GM12878 (cell line): ENCODE measurements around the gene SLC16A6. TPM values are rescaled to one million over a fixed set of nuclear protein-coding genes. Genes with fewer than 3 reads are reported as not detected.
A peak's percentile ranks its signal among the peaks of the same experiment; 100 is the strongest.

Experiments used
- BACH1 ChIP-seq: fragments of 450-650 bp; IDR thresholded peaks from 2 replicates; pipeline ENCODE4 v1.6.1; 2017; ENCODE audit warnings: mild to moderate bottlenecking, borderline replicate concordance
- CBFB ChIP-seq: IDR thresholded peaks from 2 replicates; pipeline ENCODE4 v1.6.1; 2016; ENCODE audit warnings: antibody characterized with exemption, low read depth
- ESRRA ChIP-seq: IDR thresholded peaks from 2 replicates; pipeline ENCODE4 v1.6.1; 2012; ENCODE audit warnings: mild to moderate bottlenecking, low read length, improper control_type of control experiment
- ETV6 ChIP-seq, 2 experiments: fragments of 450-650 bp in 1 of 2; IDR thresholded peaks in 1 of 2; conservative IDR thresholded peaks in 1 of 2; 2 replicates each; pipeline ENCODE4 v1.6.1; 2014; ENCODE audit warnings: antibody characterized with exemption in 1 of 2, borderline replicate concordance in 1 of 2, low read depth in 1 of 2, mild to moderate bottlenecking in 1 of 2, moderate library complexity in 1 of 2
- FOS ChIP-seq: IDR thresholded peaks from 3 replicates; pipeline ENCODE4 v1.6.1; 2011; ENCODE audit warnings: borderline replicate concordance; ENCODE audit not compliant: insufficient read length; ENCODE audit errors: extremely low read depth
- HCFC1 ChIP-seq: fragments of 150-350 bp; IDR thresholded peaks from 2 replicates; pipeline ENCODE4 v1.6.1; 2014; ENCODE audit warnings: low read length
- IRF5 ChIP-seq: fragments of 450-650 bp; IDR thresholded peaks from 2 replicates; pipeline ENCODE4 v1.6.1; 2017; ENCODE audit warnings: borderline replicate concordance
- MEF2A ChIP-seq: IDR thresholded peaks from 2 replicates; pipeline ENCODE4 v1.6.1; 2011; ENCODE audit warnings: low read depth, mild to moderate bottlenecking, low read length, moderate library complexity; ENCODE audit not compliant: insufficient read depth
- MYC ChIP-seq: IDR thresholded peaks from 2 replicates; pipeline ENCODE4 v1.6.1; 2011; ENCODE audit warnings: mild to moderate bottlenecking, low read length, moderate library complexity, inconsistent platforms; ENCODE audit not compliant: insufficient read depth, insufficient replicate concordance, insufficient read length, severe bottlenecking
- NFYB ChIP-seq: IDR thresholded peaks from 2 replicates; pipeline ENCODE4 v1.6.1; 2011; ENCODE audit warnings: low read depth, mild to moderate bottlenecking, low read length, improper control_type of control experiment, moderate library complexity; ENCODE audit not compliant: insufficient read depth
- NKRF ChIP-seq: fragments of 450-650 bp; conservative IDR thresholded peaks from 2 replicates; pipeline ENCODE4 v1.6.1; 2017; ENCODE audit warnings: mild to moderate bottlenecking, moderate library complexity
- NR2F1 ChIP-seq: fragments of 450-650 bp; conservative IDR thresholded peaks from 2 replicates; pipeline ENCODE4 v1.6.1; 2017; ENCODE audit warnings: mild to moderate bottlenecking
- PML ChIP-seq: IDR thresholded peaks from 2 replicates; pipeline ENCODE4 v1.6.1; 2012; ENCODE audit warnings: low read length, inconsistent platforms
- RCOR1 ChIP-seq: conservative IDR thresholded peaks from 2 replicates; pipeline ENCODE4 v1.6.1; 2012; ENCODE audit warnings: low read depth, low read length, improper control_type of control experiment
- RELA ChIP-seq: fragments of 450-650 bp; IDR thresholded peaks from 2 replicates; pipeline ENCODE4 v1.8.0; 2014; ENCODE audit warnings: borderline replicate concordance; ENCODE audit not compliant: partially characterized antibody
- RFX5 ChIP-seq: IDR thresholded peaks from 2 replicates; pipeline ENCODE4 v1.6.1; 2011; ENCODE audit warnings: low read depth, low read length, improper control_type of control experiment
- SREBF2 ChIP-seq: IDR thresholded peaks from 2 replicates; pipeline ENCODE4 v1.6.1; 2012; ENCODE audit warnings: mild to moderate bottlenecking, low read length
- SRF ChIP-seq, 2 experiments: IDR thresholded peaks; 2 replicates each; pipeline ENCODE4 v1.6.1; 2011; ENCODE audit warnings: low read depth in 2 of 2, low read length in 2 of 2, mild to moderate bottlenecking in 1 of 2, moderate library complexity in 1 of 2
- STAT3 ChIP-seq: IDR thresholded peaks from 2 replicates; pipeline ENCODE4 v1.6.1; 2011; ENCODE audit warnings: low read depth, low read length, improper control_type of control experiment
- SUZ12 ChIP-seq: fragments of 200-600 bp; sonication (generic); IDR thresholded peaks from one replicate; pipeline ENCODE4 v1.6.1; 2018; ENCODE audit warnings: antibody characterized with exemption, mild to moderate bottlenecking; ENCODE audit not compliant: unreplicated experiment
- polyA plus RNA-seq, 11 experiments: library from polyadenylated mRNA; depleted of rRNA in 4 of 11; unstranded in 6 of 11; stranded (reverse) in 5 of 11; fragments of >200 nt; fragmentation: Nextera tagmentation in 4 of 11; fragmentation: Illumina TruSeq in 1 of 11; extraction: Ambion mirVana in 4 of 11; extraction: Trizol in 1 of 11; gene quantifications; 1 replicate in 1 of 11; 2 replicates in 10 of 11; pipeline versions ENCODE4 v1.2.1 to v1.2.3, GENCODE V29; 2011 to 2016; ENCODE audit warnings: inconsistent platforms in 2 of 11, missing spikeins in 2 of 11, low read depth in 1 of 11
- total RNA-seq, 4 experiments: library from RNA; depleted of rRNA in 3 of 4; stranded (reverse); fragments of >200 nt in 3 of 4; fragmentation: Illumina TruSeq in 1 of 4; extraction: Trizol in 1 of 4; gene quantifications; 2 replicates each; pipeline versions ENCODE4 v1.2.1 to v1.2.3, GENCODE V29; 2013 to 2021
- TF ChIP-seq, protein P1 (sequence below): fragments of 450-650 bp; IDR thresholded peaks from 2 replicates; pipeline ENCODE4 v1.6.1; 2016; ENCODE audit warnings: mild to moderate bottlenecking
- TF ChIP-seq, protein P2 (sequence below): fragments of 450-650 bp; IDR thresholded peaks from 2 replicates; pipeline ENCODE4 v1.6.1; 2018; ENCODE audit warnings: borderline replicate concordance, mild to moderate bottlenecking; ENCODE audit not compliant: partially characterized antibody

SLC16A6 gene
- total and polyA plus RNA-seq, 10 of the 15 experiments (the other 5 are each of a cell fraction or from before 2014, with no cell fraction given): 2.4 to 8.8 (median 6.0) TPM

DNA sequence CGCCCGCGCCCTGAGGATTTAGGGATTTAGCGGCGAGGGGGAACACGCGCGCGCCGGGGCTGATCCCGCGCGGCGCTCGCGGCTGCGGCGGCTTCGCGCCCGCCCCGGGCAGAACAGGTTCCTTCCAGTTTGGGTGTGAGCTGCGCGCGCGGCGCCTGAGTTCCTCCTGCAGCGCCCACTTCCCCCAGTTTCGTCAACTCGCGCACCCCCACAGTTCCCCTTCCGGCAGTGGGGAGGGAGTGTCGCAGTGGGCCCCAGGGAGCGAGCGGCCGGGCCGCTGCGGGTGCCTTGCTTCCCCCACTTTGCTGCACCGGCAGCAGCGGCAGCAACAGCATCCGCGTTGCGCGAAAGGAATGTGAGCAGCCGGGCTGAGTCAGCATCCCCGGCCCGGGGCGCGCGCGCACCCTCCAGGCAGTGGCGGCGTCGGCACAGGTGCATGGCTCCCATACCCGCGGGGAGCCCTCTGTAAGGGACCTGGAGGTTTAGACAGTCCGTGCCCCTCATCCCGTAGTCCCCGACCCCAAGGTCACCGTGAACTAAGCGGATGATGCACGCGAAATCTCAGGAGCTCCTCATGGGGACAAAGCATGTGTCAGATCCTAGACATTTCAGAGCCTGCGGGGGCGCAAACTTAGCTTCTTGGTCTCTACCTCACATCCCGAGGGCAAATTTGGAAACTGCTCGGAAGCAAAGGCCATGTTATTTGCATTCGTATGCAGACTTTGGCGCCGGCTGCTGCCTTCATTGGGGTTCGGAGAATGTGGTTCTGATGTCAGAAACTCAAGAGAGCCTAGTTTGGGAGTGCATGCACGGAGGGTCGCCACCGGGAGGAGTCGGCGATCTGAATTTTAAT lies 1.1 kb upstream of the SLC16A6 start (continued):
- TF ChIP-seq, protein P1, sequence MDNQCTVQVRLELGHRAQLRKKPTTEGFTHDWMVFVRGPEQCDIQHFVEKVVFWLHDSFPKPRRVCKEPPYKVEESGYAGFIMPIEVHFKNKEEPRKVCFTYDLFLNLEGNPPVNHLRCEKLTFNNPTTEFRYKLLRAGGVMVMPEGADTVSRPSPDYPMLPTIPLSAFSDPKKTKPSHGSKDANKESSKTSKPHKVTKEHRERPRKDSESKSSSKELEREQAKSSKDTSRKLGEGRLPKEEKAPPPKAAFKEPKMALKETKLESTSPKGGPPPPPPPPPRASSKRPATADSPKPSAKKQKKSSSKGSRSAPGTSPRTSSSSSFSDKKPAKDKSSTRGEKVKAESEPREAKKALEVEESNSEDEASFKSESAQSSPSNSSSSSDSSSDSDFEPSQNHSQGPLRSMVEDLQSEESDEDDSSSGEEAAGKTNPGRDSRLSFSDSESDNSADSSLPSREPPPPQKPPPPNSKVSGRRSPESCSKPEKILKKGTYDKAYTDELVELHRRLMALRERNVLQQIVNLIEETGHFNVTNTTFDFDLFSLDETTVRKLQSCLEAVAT: no peak; the same call in 1 of the 2 replicates
- TF ChIP-seq CBFB: peak; percentile 41; the same call in 1 of the 2 replicates
- TF ChIP-seq PML: peak; percentile 85
- no peak for TF ChIP-seq RFX5
- TF ChIP-seq NR2F1: no peak; the same call in 1 of the 2 replicates
- no peak for TF ChIP-seq MYC
- no peak for TF ChIP-seq ESRRA
- no peak for TF ChIP-seq NFYB
- no peak for TF ChIP-seq SUZ12
- TF ChIP-seq RCOR1: 0 out of 2 replicates have a peak, but pooled peaks have one; percentile 42
- no peak for TF ChIP-seq STAT3
- TF ChIP-seq SREBF2: no peak
- TF ChIP-seq ETV6 (conservative IDR thresholded peaks at IDR 0.05 in 1 of 2, IDR thresholded peaks at IDR 0.05 in 1 of 2; ENCODE audit: borderline replicate concordance in 1 of 2, low read depth in 1 of 2): peak in 1 of 2 experiments; percentile 93; a peak in 2 of 4 replicates
- TF ChIP-seq, protein P2, sequence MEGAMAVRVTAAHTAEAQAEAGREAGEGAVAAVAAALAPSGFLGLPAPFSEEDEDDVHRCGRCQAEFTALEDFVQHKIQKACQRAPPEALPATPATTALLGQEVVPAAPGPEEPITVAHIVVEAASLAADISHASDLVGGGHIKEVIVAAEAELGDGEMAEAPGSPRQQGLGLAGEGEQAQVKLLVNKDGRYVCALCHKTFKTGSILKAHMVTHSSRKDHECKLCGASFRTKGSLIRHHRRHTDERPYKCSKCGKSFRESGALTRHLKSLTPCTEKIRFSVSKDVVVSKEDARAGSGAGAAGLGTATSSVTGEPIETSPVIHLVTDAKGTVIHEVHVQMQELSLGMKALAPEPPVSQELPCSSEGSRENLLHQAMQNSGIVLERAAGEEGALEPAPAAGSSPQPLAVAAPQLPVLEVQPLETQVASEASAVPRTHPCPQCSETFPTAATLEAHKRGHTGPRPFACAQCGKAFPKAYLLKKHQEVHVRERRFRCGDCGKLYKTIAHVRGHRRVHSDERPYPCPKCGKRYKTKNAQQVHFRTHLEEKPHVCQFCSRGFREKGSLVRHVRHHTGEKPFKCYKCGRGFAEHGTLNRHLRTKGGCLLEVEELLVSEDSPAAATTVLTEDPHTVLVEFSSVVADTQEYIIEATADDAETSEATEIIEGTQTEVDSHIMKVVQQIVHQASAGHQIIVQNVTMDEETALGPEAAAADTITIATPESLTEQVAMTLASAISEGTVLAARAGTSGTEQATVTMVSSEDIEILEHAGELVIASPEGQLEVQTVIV: no peak
- TF ChIP-seq NKRF: no peak
- no peak for TF ChIP-seq MEF2A
- peak; percentile 90 for TF ChIP-seq BACH1
- TF ChIP-seq SRF (IDR thresholded peaks at IDR 0.05; ENCODE audit: low read depth in 2 of 2, low read length in 2 of 2): peak in 1 of 2 experiments; percentile 35; a peak in 1 of 4 replicates
- TF ChIP-seq HCFC1: no peak
- TF ChIP-seq RELA: no peak
- TF ChIP-seq FOS: no peak
- no peak for TF ChIP-seq IRF5
